HEK293 (cell line): Measurements from ENCODE around the gene BOLL.

Experiments used
- ZFP3 ChIP-seq: fragments of 450-650 bp; formaldehyde crosslinking; IDR thresholded peaks from 2 replicates; pipeline ENCODE4 v1.5.1; 2016; ENCODE audit warnings: low read depth, missing biosample characterization, missing genetic modification characterization
- ZNF707 ChIP-seq: fragments of 450-650 bp; formaldehyde crosslinking; IDR thresholded peaks from 2 replicates; pipeline ENCODE4 v1.5.1; 2016; ENCODE audit warnings: missing biosample characterization, missing genetic modification characterization
- TF ChIP-seq, protein P1 (sequence below): fragments of 450-650 bp; formaldehyde crosslinking; IDR thresholded peaks from 2 replicates; pipeline ENCODE4 v1.5.1; 2016; ENCODE audit warnings: missing biosample characterization, missing genetic modification characterization, low read depth
- TF ChIP-seq, protein P2 (sequence below): fragments of 450-650 bp; formaldehyde crosslinking; IDR thresholded peaks from 2 replicates; pipeline ENCODE4 v1.5.1; 2016; ENCODE audit warnings: missing biosample characterization, missing genetic modification characterization

DNA sequence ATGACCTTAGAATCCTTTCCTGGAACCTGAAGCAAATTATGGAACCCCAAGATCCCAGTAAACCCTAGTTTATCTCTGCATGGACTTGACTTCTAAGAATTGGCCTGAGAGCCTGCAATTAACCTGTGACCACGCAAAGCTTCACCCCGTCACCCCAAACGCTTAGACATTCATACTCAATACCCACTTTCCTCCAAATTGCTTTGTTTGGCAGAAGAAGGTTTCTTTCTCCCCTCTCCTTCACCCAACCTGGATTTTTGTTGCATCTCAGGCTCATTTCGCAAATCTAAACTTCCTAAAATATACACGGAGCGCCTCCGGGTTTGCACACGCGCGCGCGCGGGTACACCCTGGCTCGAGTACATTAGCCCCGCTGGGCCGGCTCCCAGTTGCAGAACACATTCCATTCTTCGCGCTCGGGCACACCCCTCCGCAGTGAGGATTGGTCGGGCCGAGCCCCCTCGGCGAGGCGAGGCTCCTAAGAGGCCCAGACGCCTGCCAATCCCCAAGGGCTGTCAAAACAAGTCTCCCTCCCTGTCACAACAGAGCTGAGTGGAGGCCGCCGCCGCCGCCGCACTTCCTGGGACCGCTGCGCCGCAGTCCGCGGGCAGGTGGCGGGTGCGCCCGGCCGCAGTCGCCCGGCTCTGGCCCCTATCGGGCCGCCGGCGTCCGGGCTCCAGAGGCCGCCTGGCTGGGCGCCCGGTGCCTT lies 19.1 kb upstream of the BOLL start, which contains the start of gene PLCL1:
- TF ChIP-seq ZNF707 (tag by site-specific recombination): no peak
- no peak for TF ChIP-seq ZFP3
- TF ChIP-seq, protein P1, sequence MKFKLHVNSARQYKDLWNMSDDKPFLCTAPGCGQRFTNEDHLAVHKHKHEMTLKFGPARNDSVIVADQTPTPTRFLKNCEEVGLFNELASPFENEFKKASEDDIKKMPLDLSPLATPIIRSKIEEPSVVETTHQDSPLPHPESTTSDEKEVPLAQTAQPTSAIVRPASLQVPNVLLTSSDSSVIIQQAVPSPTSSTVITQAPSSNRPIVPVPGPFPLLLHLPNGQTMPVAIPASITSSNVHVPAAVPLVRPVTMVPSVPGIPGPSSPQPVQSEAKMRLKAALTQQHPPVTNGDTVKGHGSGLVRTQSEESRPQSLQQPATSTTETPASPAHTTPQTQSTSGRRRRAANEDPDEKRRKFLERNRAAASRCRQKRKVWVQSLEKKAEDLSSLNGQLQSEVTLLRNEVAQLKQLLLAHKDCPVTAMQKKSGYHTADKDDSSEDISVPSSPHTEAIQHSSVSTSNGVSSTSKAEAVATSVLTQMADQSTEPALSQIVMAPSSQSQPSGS: no peak
- TF ChIP-seq, protein P2, sequence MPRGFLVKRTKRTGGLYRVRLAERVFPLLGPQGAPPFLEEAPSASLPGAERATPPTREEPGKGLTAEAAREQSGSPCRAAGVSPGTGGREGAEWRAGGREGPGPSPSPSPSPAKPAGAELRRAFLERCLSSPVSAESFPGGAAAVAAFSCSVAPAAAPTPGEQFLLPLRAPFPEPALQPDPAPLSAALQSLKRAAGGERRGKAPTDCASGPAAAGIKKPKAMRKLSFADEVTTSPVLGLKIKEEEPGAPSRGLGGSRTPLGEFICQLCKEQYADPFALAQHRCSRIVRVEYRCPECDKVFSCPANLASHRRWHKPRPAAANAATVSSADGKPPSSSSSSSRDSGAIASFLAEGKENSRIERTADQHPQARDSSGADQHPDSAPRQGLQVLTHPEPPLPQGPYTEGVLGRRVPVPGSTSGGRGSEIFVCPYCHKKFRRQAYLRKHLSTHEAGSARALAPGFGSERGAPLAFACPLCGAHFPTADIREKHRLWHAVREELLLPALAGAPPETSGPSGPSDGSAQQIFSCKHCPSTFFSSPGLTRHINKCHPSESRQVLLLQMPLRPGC (tag by site-specific recombination): no peak
